Thoracic aorta (tissue), 2 donors: ENCODE data around the gene EYA4. TPM values are rescaled to one million over a fixed set of nuclear protein-coding genes. Genes with fewer than 3 reads are reported as not detected.

Source experiments
- ATAC-seq: fragments of 150-250 bp; one replicate; pipeline ENCODE4 v1.8.0; 2017; ENCODE audit warnings: low read depth; ENCODE audit not compliant: insufficient number of reproducible peaks, low FRiP score
- DNase-seq: peaks from one replicate; pipeline ENCODE4 v3.0.0-alpha.2; 2020; ENCODE audit warnings: low spot score
- H3K27ac ChIP-seq, 2 donors: fragments of 200-600 bp; sonication (generic); 1 replicate in 1 of 2; 2 replicates in 1 of 2; pipeline ENCODE4 v1.5.1; 2016; ENCODE audit warnings: mild to moderate bottlenecking in 2 of 2, moderate library complexity in 2 of 2
- H3K27me3 ChIP-seq: fragments of 200-600 bp; sonication (generic); replicated peaks from 2 replicates; pipeline ENCODE4 v1.6.0; 2016; ENCODE audit warnings: mild to moderate bottlenecking; ENCODE audit not compliant: insufficient read depth
- H3K36me3 ChIP-seq: fragments of 200-600 bp; sonication (generic); one replicate; pipeline ENCODE4 v1.5.1; 2016
- H3K4me1 ChIP-seq, 2 donors: fragments of 200-600 bp; sonication (generic); 1 replicate in 1 of 2; 2 replicates in 1 of 2; pipeline versions ENCODE4 v1.5.1 to v1.6.0; 2016; ENCODE audit warnings: low read depth in 2 of 2, mild to moderate bottlenecking in 1 of 2; ENCODE audit not compliant: control insufficient read depth in 1 of 2
- H3K4me3 ChIP-seq: fragments of 200-600 bp; sonication (generic); 2 replicates; pipeline ENCODE4 v1.5.1; 2016; ENCODE audit warnings: mild to moderate bottlenecking
- H3K9me3 ChIP-seq: fragments of 200-600 bp; sonication (generic); 2 replicates; pipeline ENCODE4 v1.5.1; 2016
- total RNA-seq, 2 donors: library from RNA; depleted of rRNA; stranded (reverse); fragments of >200 nt; gene quantifications; one replicate each; pipeline versions ENCODE4 v1.1.0 to v1.2.3, GENCODE V29; 2016
- TF ChIP-seq, protein P1 (sequence below): fragments of 200-600 bp; sonication (generic); IDR thresholded peaks from one replicate; pipeline ENCODE4 v1.5.1; 2019; ENCODE audit warnings: antibody characterized with exemption

The EYA4 gene
- total RNA-seq, 2 donors from 2014 or later: 1.3 to 3.0 TPM

DNA sequence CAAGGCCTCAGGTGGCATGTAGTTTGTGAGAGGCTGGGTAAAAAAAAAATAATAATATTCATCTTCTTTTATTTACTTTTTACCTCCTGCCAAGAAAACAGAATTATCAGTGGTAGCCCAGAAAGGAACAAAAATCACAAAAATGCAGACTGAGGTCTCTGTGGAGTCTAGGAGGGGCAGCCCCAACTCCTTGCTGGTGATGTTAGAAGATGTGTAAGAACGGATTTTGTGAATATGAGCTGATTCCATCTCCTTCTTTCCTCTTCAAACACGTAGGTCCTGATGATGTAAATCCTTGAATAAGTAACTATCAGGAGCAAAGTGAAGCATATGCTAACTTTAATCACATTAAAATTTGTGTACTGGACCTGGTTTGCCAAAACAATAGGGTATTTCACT lies 226.8 kb downstream of the EYA4 start:
- no peaks in the 10 kb centered on the region for H3K36me3 ChIP-seq
- TF ChIP-seq, protein P1, sequence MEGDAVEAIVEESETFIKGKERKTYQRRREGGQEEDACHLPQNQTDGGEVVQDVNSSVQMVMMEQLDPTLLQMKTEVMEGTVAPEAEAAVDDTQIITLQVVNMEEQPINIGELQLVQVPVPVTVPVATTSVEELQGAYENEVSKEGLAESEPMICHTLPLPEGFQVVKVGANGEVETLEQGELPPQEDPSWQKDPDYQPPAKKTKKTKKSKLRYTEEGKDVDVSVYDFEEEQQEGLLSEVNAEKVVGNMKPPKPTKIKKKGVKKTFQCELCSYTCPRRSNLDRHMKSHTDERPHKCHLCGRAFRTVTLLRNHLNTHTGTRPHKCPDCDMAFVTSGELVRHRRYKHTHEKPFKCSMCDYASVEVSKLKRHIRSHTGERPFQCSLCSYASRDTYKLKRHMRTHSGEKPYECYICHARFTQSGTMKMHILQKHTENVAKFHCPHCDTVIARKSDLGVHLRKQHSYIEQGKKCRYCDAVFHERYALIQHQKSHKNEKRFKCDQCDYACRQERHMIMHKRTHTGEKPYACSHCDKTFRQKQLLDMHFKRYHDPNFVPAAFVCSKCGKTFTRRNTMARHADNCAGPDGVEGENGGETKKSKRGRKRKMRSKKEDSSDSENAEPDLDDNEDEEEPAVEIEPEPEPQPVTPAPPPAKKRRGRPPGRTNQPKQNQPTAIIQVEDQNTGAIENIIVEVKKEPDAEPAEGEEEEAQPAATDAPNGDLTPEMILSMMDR: no peak
- H3K4me1 ChIP-seq: no peaks in the 10 kb centered on the region
- H3K27ac ChIP-seq: no peak overlapping the region
- H3K27me3 ChIP-seq: no peaks in the 10 kb centered on the region
- no peaks in the 10 kb centered on the region for H3K9me3 ChIP-seq
- no peak for DNase-seq
- no peak overlapping the region for H3K4me3 ChIP-seq
- ATAC-seq: no peak

DNA sequence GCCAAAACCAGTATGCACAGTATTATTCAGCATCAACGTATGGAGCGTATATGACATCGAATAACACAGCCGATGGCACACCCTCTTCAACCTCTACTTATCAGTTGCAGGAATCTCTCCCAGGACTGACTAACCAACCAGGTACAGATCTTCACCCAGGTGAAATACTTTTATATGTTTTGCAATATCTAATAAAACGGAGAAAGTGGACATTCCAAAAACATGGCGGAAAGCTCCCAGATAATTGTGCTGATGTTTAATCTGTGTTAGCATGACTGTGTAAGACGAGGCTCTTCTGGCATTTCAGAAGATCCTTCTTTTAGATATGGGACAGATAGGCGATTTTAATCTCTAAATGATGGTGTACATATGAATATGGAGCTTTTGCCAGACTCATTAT lies 227.4 kb downstream of the EYA4 start:
- Histone ChIP-seq H3K9me3 (no peaks in the 10 kb centered on the region), H3K27me3 (no peaks in the 10 kb centered on the region), H3K27ac (no peak overlapping the region), H3K36me3 (no peaks in the 10 kb centered on the region), H3K4me1 (no peaks in the 10 kb centered on the region), H3K4me3 (no peak overlapping the region)
- TF ChIP-seq, protein P1: no peak
- no peak for DNase-seq
- ATAC-seq: no peak

DNA sequence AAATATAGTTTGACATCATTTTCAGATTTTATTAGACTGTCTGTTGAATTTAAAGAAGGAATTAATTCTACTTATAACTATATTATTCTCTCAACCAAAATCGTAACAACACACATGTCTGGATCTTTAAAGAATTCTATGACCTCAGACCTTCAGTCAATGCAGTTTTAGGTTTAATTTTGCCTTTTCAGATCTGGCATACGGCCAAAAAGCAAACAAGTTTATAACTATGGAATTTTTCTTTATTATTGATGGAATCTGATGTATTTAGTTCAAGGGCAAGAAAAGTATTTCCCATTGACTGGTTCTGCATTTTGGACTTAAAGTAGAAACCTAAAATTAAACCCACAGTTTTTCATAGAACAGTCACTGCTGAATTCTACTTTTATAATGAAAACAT lies 233.4 kb downstream of the EYA4 start:
- Histone ChIP-seq H3K4me1 (no peaks in the 10 kb centered on the region), H3K9me3 (no peaks in the 10 kb centered on the region), H3K27ac (no peak overlapping the region), H3K27me3 (no peaks in the 10 kb centered on the region), H3K36me3 (no peaks in the 10 kb centered on the region), H3K4me3 (no peak overlapping the region)
- TF ChIP-seq, protein P1: no peak
- DNase-seq (no peak), ATAC-seq (no peak)

DNA sequence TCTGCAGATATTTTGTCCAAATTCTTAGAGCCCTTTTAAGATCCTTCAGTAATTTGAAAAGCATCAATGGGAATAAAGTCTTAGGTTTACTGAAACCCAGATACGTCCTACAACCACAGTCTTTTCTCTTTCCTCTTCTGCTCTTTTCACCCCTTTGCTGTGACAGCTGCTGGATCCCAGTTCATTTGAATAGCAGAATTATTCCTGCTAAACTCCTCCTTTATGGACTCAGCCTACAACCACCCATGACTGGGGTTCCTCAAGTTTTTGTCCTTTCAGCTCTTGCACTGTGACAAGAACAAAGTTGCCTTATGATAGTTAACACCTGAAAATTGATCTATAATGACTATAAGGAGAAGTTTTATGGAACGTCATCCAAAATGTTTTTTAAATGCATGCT lies 237.5 kb downstream of the EYA4 start:
- H3K4me1 ChIP-seq: no peaks in the 10 kb centered on the region
- H3K36me3 ChIP-seq: no peaks in the 10 kb centered on the region
- ATAC-seq (no peak), DNase-seq (no peak)
- no peak overlapping the region for H3K27ac ChIP-seq
- H3K27me3 ChIP-seq: no peaks in the 10 kb centered on the region
- H3K9me3 ChIP-seq: no peaks in the 10 kb centered on the region
- no peak overlapping the region for H3K4me3 ChIP-seq
- TF ChIP-seq, protein P1: no peak

DNA sequence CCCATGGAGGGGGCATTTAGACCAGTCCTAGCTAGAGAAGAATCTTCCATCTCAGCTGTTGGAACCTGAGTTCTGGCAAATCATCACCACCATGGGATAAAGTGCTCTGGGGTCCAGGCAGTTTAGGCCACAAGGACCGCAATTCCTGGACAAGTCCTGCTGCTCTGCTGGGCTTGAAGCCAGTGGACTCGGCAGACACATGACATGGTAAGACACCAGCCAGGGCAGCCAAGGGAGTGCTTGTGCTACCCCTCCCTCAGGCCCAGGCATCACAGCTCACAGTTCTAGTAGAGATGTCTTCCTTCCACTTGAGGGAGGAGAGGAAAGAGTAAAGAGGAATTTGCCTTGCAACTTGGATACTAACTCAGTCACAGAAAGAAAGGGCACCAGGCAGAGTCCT lies 246.0 kb downstream of the EYA4 start:
- DNase-seq (no peak), ATAC-seq (no peak)
- no peaks in the 10 kb centered on the region for H3K4me1 ChIP-seq

More for the DNA sequence above, 246.0 kb downstream of the EYA4 start:
- H3K4me3 ChIP-seq: no peak overlapping the region
- H3K27ac ChIP-seq: no peak overlapping the region
- H3K9me3 ChIP-seq: no peaks in the 10 kb centered on the region
- H3K36me3 ChIP-seq: no peaks in the 10 kb centered on the region
- no peaks in the 10 kb centered on the region for H3K27me3 ChIP-seq
- TF ChIP-seq, protein P1: no peak
